Astrocyte (in vitro differentiated cells and primary cell): ENCODE measurements around the gene CH25H. TPM values are rescaled to one million over a fixed set of nuclear protein-coding genes. Genes with fewer than 3 reads are reported as not detected.
A peak's percentile ranks its signal among the peaks of the same experiment; 100 is the strongest.

Source experiments
- DNase-seq: peaks from one replicate; pipeline ENCODE4 v3.0.0-alpha.2; 2010; ENCODE audit warnings: low read depth
- FAIRE-seq: peaks from 2 replicates; lab custom pipeline; 2011; peaks lifted over from hg19 to GRCh38; lab: Jason Lieb, UNC
- H2AFZ ChIP-seq: 2 replicates; pipeline ENCODE4 v1.6.0; 2012; ENCODE audit warnings: low read depth, low read length, inconsistent platforms
- H3K27ac ChIP-seq: 2 replicates; pipeline ENCODE4 v1.5.1; 2011; ENCODE audit warnings: low read depth, low read length, inconsistent platforms
- H3K27me3 ChIP-seq: 2 replicates; pipeline ENCODE4 v1.6.0; 2011; ENCODE audit warnings: low read length, inconsistent platforms; ENCODE audit not compliant: insufficient read depth
- H3K36me3 ChIP-seq: 2 replicates; pipeline ENCODE4 v1.5.1; 2011; ENCODE audit warnings: low read length, inconsistent platforms; ENCODE audit not compliant: insufficient read depth
- H3K4me1 ChIP-seq: 2 replicates; pipeline ENCODE4 v1.5.1; 2011; ENCODE audit warnings: low read length, inconsistent platforms; ENCODE audit not compliant: insufficient read depth
- H3K4me2 ChIP-seq: 2 replicates; pipeline ENCODE4 v1.6.0; 2012; ENCODE audit warnings: low read length, inconsistent platforms
- H3K4me3 ChIP-seq: 2 replicates; pipeline ENCODE4 v1.5.1; 2011; ENCODE audit warnings: low read depth, mild to moderate bottlenecking, low read length, inconsistent platforms; ENCODE audit not compliant: insufficient read depth
- H3K79me2 ChIP-seq: 2 replicates; pipeline ENCODE4 v1.6.0; 2012; ENCODE audit warnings: mild to moderate bottlenecking, low read length, inconsistent platforms; ENCODE audit not compliant: insufficient read depth
- H3K9ac ChIP-seq: 2 replicates; pipeline ENCODE4 v1.6.0; 2012; ENCODE audit warnings: mild to moderate bottlenecking, low read length, inconsistent platforms
- H3K9me3 ChIP-seq: 2 replicates; pipeline ENCODE4 v1.5.1; 2012; ENCODE audit warnings: low read depth, mild to moderate bottlenecking, low read length, inconsistent platforms; ENCODE audit not compliant: insufficient read depth
- H4K20me1 ChIP-seq: 2 replicates; pipeline ENCODE4 v1.6.0; 2012; ENCODE audit warnings: low read length, inconsistent platforms; ENCODE audit not compliant: insufficient read depth
- H3K27ac Mint-ChIP-seq: one replicate; pipeline ENCODE4 v1.8.0; 2021; ENCODE audit warnings: mild to moderate bottlenecking, mixed read lengths; ENCODE audit not compliant: unreplicated experiment
- H3K27me3 Mint-ChIP-seq: one replicate; pipeline ENCODE4 v1.8.0; 2021; ENCODE audit warnings: low read depth, mixed read lengths; ENCODE audit not compliant: unreplicated experiment
- H3K36me3 Mint-ChIP-seq: one replicate; pipeline ENCODE4 v1.8.0; 2021; ENCODE audit warnings: low read depth, mixed read lengths; ENCODE audit not compliant: unreplicated experiment
- H3K4me1 Mint-ChIP-seq: one replicate; pipeline ENCODE4 v1.8.0; 2021; ENCODE audit warnings: low read depth, mixed read lengths; ENCODE audit not compliant: unreplicated experiment
- H3K4me3 Mint-ChIP-seq: one replicate; pipeline ENCODE4 v1.8.0; 2021; ENCODE audit warnings: mild to moderate bottlenecking, moderate library complexity, mixed read lengths; ENCODE audit not compliant: unreplicated experiment
- H3K9me3 Mint-ChIP-seq: one replicate; pipeline ENCODE4 v1.8.0; 2021; ENCODE audit warnings: mild to moderate bottlenecking, mixed read lengths; ENCODE audit not compliant: unreplicated experiment
- CTCF ChIP-seq: IDR thresholded peaks from 2 replicates; pipeline ENCODE4 v1.5.1; 2011; ENCODE audit warnings: low read depth, mild to moderate bottlenecking, inconsistent platforms, low read length, moderate library complexity; ENCODE audit not compliant: insufficient read depth
- EZH2 ChIP-seq: IDR thresholded peaks from 2 replicates; pipeline ENCODE4 v1.6.1; 2012; ENCODE audit warnings: mild to moderate bottlenecking, low read length, inconsistent platforms; ENCODE audit not compliant: insufficient read depth
- total RNA-seq: library from RNA; stranded (reverse); gene quantifications from 2 replicates; pipeline ENCODE4 v1.2.1, GENCODE V29; 2021

The CH25H gene
- total RNA-seq, 1 donor from 2014 or later, result 0.34 TPM

GRCh38 chr10:89252225-89252585 is 45.1 kb upstream of the CH25H start:
- Mint-ChIP-seq H3K9me3 (peaks cover 5% of the 10 kb centered on the region), H3K27ac (no peak overlapping the region), H3K27me3 (no peaks in the 10 kb centered on the region), H3K4me1 (peaks cover 4% of the 10 kb centered on the region), H3K36me3 (no peaks in the 10 kb centered on the region), H3K4me3 (peak overlapping the region; percentile 34)
- FAIRE-seq (no peak), DNase-seq (no peak)
- peak overlapping the region; percentile 81 for H3K4me2 ChIP-seq
- H4K20me1 ChIP-seq, result no peaks in the 10 kb centered on the region
- no peak overlapping the region for H2AFZ ChIP-seq
- no peak for TF ChIP-seq CTCF
- TF ChIP-seq EZH2, result no peak
- no peaks in the 10 kb centered on the region for H3K9me3 ChIP-seq
- no peaks in the 10 kb centered on the region for H3K79me2 ChIP-seq
- no peak overlapping the region for H3K9ac ChIP-seq
- H3K4me3 ChIP-seq, result peak overlapping the region; percentile 79
- peaks cover 5% of the 10 kb centered on the region for H3K27me3 ChIP-seq
- no peaks in the 10 kb centered on the region for H3K36me3 ChIP-seq
- H3K4me1 ChIP-seq, result peaks cover 5% of the 10 kb centered on the region
- H3K27ac ChIP-seq, result no peak overlapping the region

- Mint-ChIP-seq H3K4me1 (peaks cover 4% of the 10 kb centered on the region), H3K36me3 (no peaks in the 10 kb centered on the region), H3K27ac (peak within 1 kb of the TSS; percentile 62), H3K27me3 (no peaks in the 10 kb centered on the region), H3K9me3 (peaks cover 5% of the 10 kb centered on the region), H3K4me3 (peak within 1 kb of the TSS; percentile 90)
- peaks cover 5% of the 10 kb centered on the region for H3K4me1 ChIP-seq
- H3K79me2 ChIP-seq, result no peaks in the 10 kb centered on the region
- FAIRE-seq (peak; percentile 62), DNase-seq (peak; percentile 94)
- H3K27me3 ChIP-seq, result peaks cover 5% of the 10 kb centered on the region
- no peaks in the 10 kb centered on the region for H4K20me1 ChIP-seq
- no peak within 1 kb of the TSS for H3K27ac ChIP-seq
- peak within 1 kb of the TSS; percentile 77 for H3K9ac ChIP-seq
- H3K4me3 ChIP-seq, result peak within 1 kb of the TSS; percentile 79
- H3K36me3 ChIP-seq, result no peaks in the 10 kb centered on the region
- TF ChIP-seq EZH2 (no peak), CTCF (no peak)
- H3K4me2 ChIP-seq, result peak within 1 kb of the TSS; percentile 81
- peak within 1 kb of the TSS; percentile 94 for H2AFZ ChIP-seq
- H3K9me3 ChIP-seq, result no peaks in the 10 kb centered on the region
Observed at GRCh38 chr10:89251409-89252224, 44.5 kb upstream of the CH25H start, which contains the start of gene LIPA. Gene LIPA, minus strand, starts transcription at chr10:89251775. Its CDS starts 4,127 bp downstream, at chr10:89247648.

GRCh38 chr10:89250865-89251408 is 43.8 kb upstream of the CH25H start:
- Histone ChIP-seq H2AFZ (peak overlapping the region; percentile 94), H3K9me3 (no peaks in the 10 kb centered on the region), H3K4me1 (peaks cover 5% of the 10 kb centered on the region), H4K20me1 (no peaks in the 10 kb centered on the region), H3K27me3 (peaks cover 3% of the 10 kb centered on the region), H3K79me2 (no peaks in the 10 kb centered on the region), H3K36me3 (no peaks in the 10 kb centered on the region), H3K4me2 (peak overlapping the region; percentile 81), H3K27ac (no peak overlapping the region), H3K9ac (peak overlapping the region; percentile 77), H3K4me3 (peak overlapping the region; percentile 79)
- H3K27ac Mint-ChIP-seq, result peak overlapping the region; percentile 62
- TF ChIP-seq EZH2, result no peak
- TF ChIP-seq CTCF, result no peak
- H3K36me3 Mint-ChIP-seq, result no peaks in the 10 kb centered on the region
- peak overlapping the region; percentile 90 for H3K4me3 Mint-ChIP-seq
- FAIRE-seq (no peak), DNase-seq (no peak)
- no peaks in the 10 kb centered on the region for H3K27me3 Mint-ChIP-seq
- peaks cover 4% of the 10 kb centered on the region for H3K4me1 Mint-ChIP-seq
- peaks cover 5% of the 10 kb centered on the region for H3K9me3 Mint-ChIP-seq
